IMR-90 (cell line): ENCODE data around the gene SPTB. TPM values are rescaled to one million over a fixed set of nuclear protein-coding genes. Genes with fewer than 3 reads are reported as not detected.

Experiments
- ATAC-seq: fragments of 200-7000 bp; cut with Tn5 transposase; 2 replicates; pipeline ENCODE4 v1.9.1; 2020; ENCODE audit warnings: low read depth, mild to moderate bottlenecking, moderate library complexity
- BruUV-seq: library from RNA; stranded (reverse); fragments of 400-500 nt; replicated peaks from 2 replicates; lab custom pipeline; 2021; lab: Mats Ljungman, UMichigan
- CTCF ChIA-PET: fragments of 300-600 bp; formaldehyde crosslinking; extraction: SDS; loops from one replicate; lab custom pipeline; 2021; ENCODE audit warnings: antibody characterized with exemption; lab: Yijun Ruan, JAX
- POLR2A ChIA-PET: fragments of 300-600 bp; sonication (Branson Sonifier 250); formaldehyde crosslinking; loops from one replicate; lab custom pipeline; 2022; ENCODE audit warnings: antibody characterized with exemption; ENCODE audit not compliant: unreplicated experiment; lab: Charles Lee
- DNase-seq: peaks from one replicate; pipeline ENCODE4 v3.0.0; 2013
- H2AFZ ChIP-seq: replicated peaks from 2 replicates; pipeline ENCODE3; 2013; ENCODE audit warnings: low read length, mild to moderate bottlenecking; ENCODE audit not compliant: poor library complexity
- H2AK5ac ChIP-seq: 2 replicates; pipeline ENCODE4 v1.6.1; 2013; ENCODE audit warnings: low read depth, low read length, inconsistent platforms
- H2AK9ac ChIP-seq: replicated peaks from 2 replicates; pipeline ENCODE3; 2013; ENCODE audit warnings: mild to moderate bottlenecking, low read depth, low read length, moderate library complexity; ENCODE audit not compliant: poor library complexity
- H2BK120ac ChIP-seq: 2 replicates; pipeline ENCODE4 v1.6.1; 2013; ENCODE audit warnings: low read depth, low read length, inconsistent platforms
- H2BK15ac ChIP-seq: 3 replicates; pipeline ENCODE4 v1.6.1; 2013; ENCODE audit warnings: low read depth, low read length, inconsistent platforms
- H2BK20ac ChIP-seq: 2 replicates; pipeline ENCODE4 v1.6.1; 2013; ENCODE audit warnings: low read depth, mild to moderate bottlenecking, inconsistent platforms, low read length, moderate library complexity
- H2BK5ac ChIP-seq: 2 replicates; pipeline ENCODE4 v1.6.1; 2013; ENCODE audit warnings: mild to moderate bottlenecking, low read depth, low read length, inconsistent platforms; ENCODE audit not compliant: poor library complexity, severe bottlenecking
- H3K14ac ChIP-seq: replicated peaks from 2 replicates; pipeline ENCODE4 v1.6.1; 2013; ENCODE audit warnings: low read depth, low read length, inconsistent platforms
- H3K18ac ChIP-seq: 2 replicates; pipeline ENCODE4 v1.6.1; 2013; ENCODE audit warnings: low read depth, low read length, control low read depth
- H3K23ac ChIP-seq: 2 replicates; pipeline ENCODE4 v1.6.1; 2013; ENCODE audit warnings: low read depth, low read length, inconsistent platforms
- H3K27ac ChIP-seq: 2 replicates; pipeline ENCODE4 v1.5.1; 2013; ENCODE audit warnings: mild to moderate bottlenecking, control low read depth, low read length; ENCODE audit not compliant: insufficient read depth
- H3K27me3 ChIP-seq: 2 replicates; pipeline ENCODE4 v1.6.1; 2013; ENCODE audit warnings: low read length; ENCODE audit not compliant: control insufficient read depth, insufficient read depth
- H3K36me3 ChIP-seq: 2 replicates; pipeline ENCODE4 v1.6.1; 2013; ENCODE audit warnings: low read length, mixed read lengths; ENCODE audit not compliant: control insufficient read depth, insufficient read depth
- H3K4ac ChIP-seq: 2 replicates; pipeline ENCODE4 v1.6.1; 2013; ENCODE audit warnings: low read depth, low read length, inconsistent platforms
- H3K4me1 ChIP-seq: 2 replicates; pipeline ENCODE4 v1.6.1; 2013; ENCODE audit warnings: low read length, mixed read lengths; ENCODE audit not compliant: control insufficient read depth, insufficient read depth
- H3K4me2 ChIP-seq: 2 replicates; pipeline ENCODE4 v1.6.1; 2013; ENCODE audit warnings: low read depth, mild to moderate bottlenecking, control low read depth, low read length, moderate library complexity
- H3K4me3 ChIP-seq: 2 replicates; pipeline ENCODE4 v1.5.1; 2013; ENCODE audit warnings: low read depth, mild to moderate bottlenecking, control low read depth, low read length, moderate library complexity; ENCODE audit not compliant: insufficient read depth
- H3K56ac ChIP-seq: 2 replicates; pipeline ENCODE4 v1.6.1; 2013; ENCODE audit warnings: low read length, inconsistent platforms; ENCODE audit not compliant: insufficient read depth; ENCODE audit errors: extremely low read depth
- H3K79me1 ChIP-seq, 2 experiments: 2 replicates each; pipeline ENCODE4 v1.6.1; 2013; ENCODE audit warnings: low read length in 2 of 2, inconsistent platforms in 1 of 2, low read depth in 1 of 2
- H3K9ac ChIP-seq: 2 replicates; pipeline ENCODE4 v1.6.1; 2013; ENCODE audit warnings: low read depth, low read length, control low read depth
- H3K9me1 ChIP-seq: 2 replicates; pipeline ENCODE4 v1.6.1; 2013; ENCODE audit warnings: low read length, inconsistent platforms; ENCODE audit not compliant: insufficient read depth
- H3K9me3 ChIP-seq: 2 replicates; pipeline ENCODE4 v1.6.1; 2013; ENCODE audit warnings: low read length; ENCODE audit not compliant: control insufficient read depth, insufficient read depth
- H4K20me1 ChIP-seq: 2 replicates; pipeline ENCODE4 v1.6.1; 2013; ENCODE audit warnings: low read length, inconsistent platforms; ENCODE audit not compliant: insufficient read depth
- H4K5ac ChIP-seq: 2 replicates; pipeline ENCODE4 v1.6.1; 2013; ENCODE audit warnings: mild to moderate bottlenecking, low read depth, low read length, control low read depth
- H4K8ac ChIP-seq, 2 experiments: 2 replicates each; pipeline ENCODE4 v1.6.1; 2013; ENCODE audit warnings: low read depth in 2 of 2, low read length in 2 of 2, control low read depth in 1 of 2, inconsistent platforms in 1 of 2
- H4K91ac ChIP-seq: 2 replicates; pipeline ENCODE4 v1.6.1; 2013; ENCODE audit warnings: low read depth, low read length, inconsistent platforms; ENCODE audit not compliant: insufficient read depth
- CEBPB ChIP-seq: IDR thresholded peaks from 2 replicates; pipeline ENCODE4 v1.6.1; 2012; ENCODE audit warnings: low read depth, low read length, improper control_type of control experiment
- FOS ChIP-seq: fragments of 150-350 bp; IDR thresholded peaks from 2 replicates; pipeline ENCODE4 v1.6.1; 2016; ENCODE audit warnings: low read depth, low read length
- MXI1 ChIP-seq: IDR thresholded peaks from 2 replicates; pipeline ENCODE4 v1.6.1; 2012; ENCODE audit warnings: low read depth, mild to moderate bottlenecking, low read length, moderate library complexity, borderline replicate concordance
- NFE2L2 ChIP-seq: fragments of 150-350 bp; IDR thresholded peaks from 2 replicates; pipeline ENCODE4 v1.6.1; 2016; ENCODE audit warnings: low read depth, mild to moderate bottlenecking, low read length
- RAD21 ChIP-seq: IDR thresholded peaks from 2 replicates; pipeline ENCODE4 v1.6.1; 2012; ENCODE audit warnings: low read length, improper control_type of control experiment
- WGBS, 2 experiments: methylation state at CpG; one replicate each; pipeline versions ENCODE4 v1.1.5 to v1.1.7; 2013; ENCODE audit warnings: missing lambda C conversion rate in 2 of 2; ENCODE audit not compliant: insufficient read length in 1 of 2; ENCODE audit errors: extremely low coverage in 2 of 2; 5-methylcytosine and 5-hydroxymethylcytosine counted together
- dilution Hi-C: fragments of 300-500 bp; cut with HindIII; formaldehyde crosslinking; loops from one replicate; pipeline ENCODE4 v1.14.3; 2018; ENCODE audit warnings: low sequenced_read_pairs; ENCODE audit not compliant: unreplicated experiment
- in situ Hi-C: fragments of 300-500 bp; cut with MboI; formaldehyde crosslinking; loops from 3 replicates; pipeline ENCODE4 v1.14.3; 2019; ENCODE audit warnings: low sequenced_read_pairs, inconsistent platforms, mixed read lengths
- intact Hi-C: fragments of 100-400 bp; cut with micrococcal nuclease; formaldehyde crosslinking; loops from 2 replicates; pipeline ENCODE4 v1.10.0; 2022
- polyA plus RNA-seq, 3 experiments: library from polyadenylated mRNA; depleted of rRNA; stranded (reverse); fragments of >200 nt; gene quantifications; 2 replicates each; pipeline ENCODE4 v1.2.3, GENCODE V29; 2012; ENCODE audit warnings: low replicate concordance in 1 of 3
- total RNA-seq: library from RNA; depleted of rRNA; stranded (reverse); fragments of >200 nt; gene quantifications from 2 replicates; pipeline ENCODE4 v1.2.3, GENCODE V29; 2012

Gene SPTB
- total and polyA plus RNA-seq, 2 of the 4 experiments (the other 2 are of a cell fraction), result under 0.01 to 0.07 TPM

- Histone ChIP-seq H3K79me1 (no peaks in the 10 kb centered on the region), H2AFZ (no peak overlapping the region), H3K9me1 (peaks cover 23% of the 10 kb centered on the region), H4K91ac (no peak overlapping the region), H2AK5ac (no peak overlapping the region), H2BK15ac (no peak overlapping the region), H3K36me3 (no peaks in the 10 kb centered on the region), H3K4me1 (peaks cover 23% of the 10 kb centered on the region), H2AK9ac (no peak overlapping the region), H3K27me3 (peaks cover 8% of the 10 kb centered on the region; the same call in 1 of the 2 replicates), H2BK120ac (no peak overlapping the region), H3K4me2 (no peak overlapping the region), H3K4ac (no peak overlapping the region), H4K5ac (no peak overlapping the region), H4K8ac (no peak overlapping the region), H2BK20ac (no peak overlapping the region), H4K20me1 (no peaks in the 10 kb centered on the region), H2BK5ac (no peak overlapping the region), H3K18ac (no peak overlapping the region), H3K23ac (no peak overlapping the region), H3K9ac (no peak overlapping the region), H3K14ac (no peak overlapping the region), H3K27ac (no peak overlapping the region), H3K9me3 (0 out of 2 replicates have a peak, but pooled peaks cover 2% of the 10 kb centered on the region), H3K4me3 (no peak overlapping the region), H3K56ac (no peak overlapping the region)
- TF ChIP-seq MXI1, result no peak
- no peak for TF ChIP-seq CEBPB
- no peak for TF ChIP-seq RAD21
- TF ChIP-seq NFE2L2, result no peak
- no peak for TF ChIP-seq FOS
- in situ Hi-C loops (no loop called here), intact Hi-C loops (no loop called here), dilution Hi-C loops (no loop called here)
- ChIA-PET POLR2A (no interaction called here), CTCF (no interaction called here)
- no TSS peak for BruUV-seq
- ATAC-seq (no peak), DNase-seq (peak; percentile 21)
- WGBS, 2 experiments, result 96% methylated on average over 6 of the region's 9 CpGs; no CpG with 5 or more reads in 1 of the 2 experiments
Measured at GRCh38 chr14:64755781-64756221, 123.9 kb downstream of the SPTB start.
